Kidney epithelial cell (primary cell): ENCODE measurements around the gene PDCD5. TPM values are rescaled to one million over a fixed set of nuclear protein-coding genes. Genes with fewer than 3 reads are reported as not detected.
A peak's percentile ranks its signal among the peaks of the same experiment; 100 is the strongest.
"Not testable (repeated sequence)": the region's sequence is repeated elsewhere in the genome, so short reads cannot be mapped to it uniquely, and the experiment has no call there.

Source experiments
- DNase-seq: peaks from one replicate; pipeline ENCODE4 v3.0.0-alpha.2; 2010; ENCODE audit warnings: low read depth
- H3K27me3 ChIP-seq: 2 replicates; pipeline ENCODE4 v1.6.0; 2011; ENCODE audit warnings: low read length; ENCODE audit not compliant: control insufficient read depth, insufficient read depth
- H3K36me3 ChIP-seq: 2 replicates; pipeline ENCODE4 v1.5.1; 2011; ENCODE audit warnings: low read length; ENCODE audit not compliant: control insufficient read depth, insufficient read depth
- H3K4me3 ChIP-seq: 2 replicates; pipeline ENCODE4 v1.5.1; 2011; ENCODE audit warnings: low read depth, mild to moderate bottlenecking, control low read depth, low read length
- total RNA-seq: library from RNA; depleted of rRNA; stranded (reverse); fragments of >200 nt; gene quantifications from 2 replicates; pipeline ENCODE4 v1.2.3, GENCODE V29; 2015
- TF ChIP-seq, protein P1 (sequence below): IDR thresholded peaks from 2 replicates; pipeline ENCODE4 v1.5.1; 2011; ENCODE audit warnings: mild to moderate bottlenecking, moderate library complexity, low read length, control low read depth, inconsistent platforms; ENCODE audit not compliant: insufficient read depth, poor library complexity, severe bottlenecking

Gene PDCD5
- total RNA-seq, 1 donor from 2014 or later, result 246 TPM

DNA sequence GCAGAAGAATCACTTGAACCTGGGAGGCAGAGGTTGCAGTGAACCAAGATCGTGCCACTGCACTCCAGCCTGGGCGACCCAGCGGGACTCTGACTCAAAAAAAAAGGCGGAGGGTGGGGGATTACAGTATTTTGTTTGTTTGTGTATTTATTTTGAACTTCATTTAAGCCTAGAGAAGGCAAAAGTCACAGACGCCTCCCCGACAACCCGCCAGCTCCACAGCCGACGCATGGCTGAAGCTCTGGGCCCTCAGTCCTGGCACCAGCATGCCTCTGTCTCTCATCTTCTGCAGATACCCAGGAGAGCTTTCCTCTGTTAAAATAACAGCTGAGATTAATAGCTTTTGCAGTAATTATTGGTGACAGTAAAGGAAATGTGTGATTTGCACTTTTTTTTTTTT, 17.2 kb upstream of the PDCD5 start:
- TF ChIP-seq, protein P1, sequence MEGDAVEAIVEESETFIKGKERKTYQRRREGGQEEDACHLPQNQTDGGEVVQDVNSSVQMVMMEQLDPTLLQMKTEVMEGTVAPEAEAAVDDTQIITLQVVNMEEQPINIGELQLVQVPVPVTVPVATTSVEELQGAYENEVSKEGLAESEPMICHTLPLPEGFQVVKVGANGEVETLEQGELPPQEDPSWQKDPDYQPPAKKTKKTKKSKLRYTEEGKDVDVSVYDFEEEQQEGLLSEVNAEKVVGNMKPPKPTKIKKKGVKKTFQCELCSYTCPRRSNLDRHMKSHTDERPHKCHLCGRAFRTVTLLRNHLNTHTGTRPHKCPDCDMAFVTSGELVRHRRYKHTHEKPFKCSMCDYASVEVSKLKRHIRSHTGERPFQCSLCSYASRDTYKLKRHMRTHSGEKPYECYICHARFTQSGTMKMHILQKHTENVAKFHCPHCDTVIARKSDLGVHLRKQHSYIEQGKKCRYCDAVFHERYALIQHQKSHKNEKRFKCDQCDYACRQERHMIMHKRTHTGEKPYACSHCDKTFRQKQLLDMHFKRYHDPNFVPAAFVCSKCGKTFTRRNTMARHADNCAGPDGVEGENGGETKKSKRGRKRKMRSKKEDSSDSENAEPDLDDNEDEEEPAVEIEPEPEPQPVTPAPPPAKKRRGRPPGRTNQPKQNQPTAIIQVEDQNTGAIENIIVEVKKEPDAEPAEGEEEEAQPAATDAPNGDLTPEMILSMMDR, result no peak
- H3K27me3 ChIP-seq, result no peaks in the 10 kb centered on the region

DNA sequence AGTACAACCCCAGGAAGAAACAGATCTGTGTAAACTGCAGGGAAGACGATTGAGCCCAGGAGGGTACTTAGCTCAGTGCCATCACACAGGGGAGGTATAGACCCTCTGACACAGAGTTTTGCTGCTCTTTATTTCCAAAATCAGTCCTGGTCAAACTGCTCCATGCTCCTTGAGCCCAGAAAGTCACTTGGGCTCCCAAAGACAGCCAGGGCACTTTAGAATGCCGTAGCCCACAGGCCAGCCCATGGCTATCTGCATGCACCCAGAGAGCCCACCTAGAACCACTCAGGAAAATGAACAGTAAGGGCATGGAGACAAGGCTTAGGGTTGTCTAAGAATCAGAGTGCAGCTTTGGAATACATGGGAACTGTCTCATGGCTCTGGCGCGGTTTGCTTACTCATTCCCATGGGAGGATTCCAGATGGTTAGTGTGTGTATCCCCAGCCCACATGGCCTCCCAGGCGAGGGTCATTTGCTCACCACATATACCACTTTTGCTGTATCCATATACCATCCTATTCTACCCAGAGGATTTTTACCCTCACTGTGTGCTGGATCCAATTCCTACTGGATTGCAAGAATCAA, 14.7 kb upstream of the PDCD5 start:
- TF ChIP-seq, protein P1, result no peak
- DNase-seq, result no peak
- Histone ChIP-seq H3K27me3 (peaks cover 3% of the 10 kb centered on the region), H3K36me3 (no peaks in the 10 kb centered on the region), H3K4me3 (no peak overlapping the region)

More for the DNA sequence above, 17.2 kb upstream of the PDCD5 start:
- no peak overlapping the region for H3K4me3 ChIP-seq
- H3K36me3 ChIP-seq, result no peaks in the 10 kb centered on the region
- no peak for DNase-seq

DNA sequence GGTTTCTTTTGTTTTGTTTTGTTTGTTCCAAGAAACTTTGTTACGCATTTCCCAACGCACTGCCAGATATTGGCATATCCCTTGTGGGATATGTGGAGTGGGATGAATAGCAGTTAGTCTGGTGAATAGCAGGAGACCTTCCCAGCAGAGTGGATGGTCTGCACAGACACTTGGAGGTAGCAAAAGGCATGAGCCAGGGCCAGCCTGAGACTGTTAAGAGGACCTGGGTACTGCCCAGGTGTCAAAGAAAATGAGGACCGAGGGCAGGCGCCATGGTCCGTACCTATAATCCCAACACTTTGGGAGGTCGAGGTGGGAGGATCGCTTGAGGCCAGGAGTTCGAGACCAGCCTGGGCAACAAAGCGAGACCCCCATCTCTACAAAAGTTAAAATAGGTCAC, 13.5 kb upstream of the PDCD5 start:
- TF ChIP-seq, protein P1, result no peak
- no peaks in the 10 kb centered on the region for H3K36me3 ChIP-seq
- no peak overlapping the region for H3K4me3 ChIP-seq
- DNase-seq, result no peak
- H3K27me3 ChIP-seq, result peaks cover 4% of the 10 kb centered on the region

DNA sequence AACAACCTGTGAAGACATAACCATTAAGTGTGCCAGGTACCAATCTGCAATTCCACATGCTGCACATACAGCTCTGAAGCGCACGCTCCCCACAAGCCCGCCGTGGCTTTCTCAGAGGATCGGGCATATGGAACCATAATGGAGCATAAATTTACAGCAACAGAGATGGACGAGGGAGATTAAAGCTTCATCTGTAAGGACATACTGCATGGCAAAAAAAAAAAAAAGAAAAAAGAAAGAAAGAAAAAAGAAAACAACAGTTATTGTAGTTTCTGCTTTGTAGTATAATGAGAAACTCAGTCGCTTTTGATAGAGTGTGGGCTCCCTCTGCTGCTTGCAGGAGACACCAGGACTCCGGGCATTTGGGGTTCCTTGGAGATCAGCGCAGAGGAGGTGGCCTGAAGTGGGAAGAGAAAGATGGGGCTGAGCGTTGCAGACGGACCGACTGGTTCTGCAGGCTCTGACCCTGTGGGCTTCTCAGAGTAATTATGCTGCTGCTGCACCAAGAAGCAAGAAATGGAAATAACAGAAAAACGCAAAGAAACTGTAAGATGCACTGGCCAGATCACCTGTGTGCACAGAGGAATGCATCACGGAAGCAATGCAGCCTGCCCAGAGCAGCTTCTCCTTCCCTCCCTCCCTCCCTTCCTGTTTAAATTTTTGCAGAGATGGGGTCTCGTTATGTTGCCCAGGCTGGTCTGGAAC, 10.8 kb upstream of the PDCD5 start:
- H3K27me3 ChIP-seq, result peaks cover 4% of the 10 kb centered on the region
- TF ChIP-seq, protein P1, result peak; percentile 65
- no peaks in the 10 kb centered on the region for H3K36me3 ChIP-seq
- no peak overlapping the region for H3K4me3 ChIP-seq
- no peak for DNase-seq

DNA sequence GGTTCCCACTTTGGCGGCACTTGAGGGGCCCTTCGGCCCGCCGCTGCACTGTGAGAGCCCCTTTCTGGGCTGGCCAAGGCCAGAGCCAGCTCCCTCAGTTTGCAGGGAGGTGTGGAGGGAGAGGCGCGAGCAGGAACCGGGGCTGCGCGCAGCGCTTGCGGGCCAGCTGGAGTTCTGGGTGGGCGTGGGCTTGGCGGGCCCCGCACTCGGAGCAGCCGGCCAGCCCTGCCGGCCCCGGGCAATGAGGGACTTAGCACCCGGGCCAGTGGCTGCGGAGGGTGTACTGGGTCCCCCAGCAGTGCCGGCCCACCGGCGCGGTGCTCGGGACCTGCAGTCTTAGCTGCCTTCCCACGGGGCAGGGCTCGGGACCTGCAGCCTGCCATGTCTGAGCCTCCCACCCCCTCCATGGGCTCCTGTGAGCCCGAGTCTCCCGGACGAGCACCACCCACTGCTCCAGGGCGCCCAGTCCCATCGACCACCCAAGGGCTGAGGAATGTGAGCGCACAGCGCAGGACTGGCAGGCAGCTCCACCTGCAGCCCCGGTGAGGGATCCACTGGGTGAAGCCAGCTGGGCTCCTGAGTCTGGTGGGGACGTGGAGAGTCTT, 9.4 kb upstream of the PDCD5 start:
- DNase-seq, H3K4me3 ChIP-seq, H3K27me3 ChIP-seq, H3K36me3 ChIP-seq: not testable (repeated sequence)

DNA sequence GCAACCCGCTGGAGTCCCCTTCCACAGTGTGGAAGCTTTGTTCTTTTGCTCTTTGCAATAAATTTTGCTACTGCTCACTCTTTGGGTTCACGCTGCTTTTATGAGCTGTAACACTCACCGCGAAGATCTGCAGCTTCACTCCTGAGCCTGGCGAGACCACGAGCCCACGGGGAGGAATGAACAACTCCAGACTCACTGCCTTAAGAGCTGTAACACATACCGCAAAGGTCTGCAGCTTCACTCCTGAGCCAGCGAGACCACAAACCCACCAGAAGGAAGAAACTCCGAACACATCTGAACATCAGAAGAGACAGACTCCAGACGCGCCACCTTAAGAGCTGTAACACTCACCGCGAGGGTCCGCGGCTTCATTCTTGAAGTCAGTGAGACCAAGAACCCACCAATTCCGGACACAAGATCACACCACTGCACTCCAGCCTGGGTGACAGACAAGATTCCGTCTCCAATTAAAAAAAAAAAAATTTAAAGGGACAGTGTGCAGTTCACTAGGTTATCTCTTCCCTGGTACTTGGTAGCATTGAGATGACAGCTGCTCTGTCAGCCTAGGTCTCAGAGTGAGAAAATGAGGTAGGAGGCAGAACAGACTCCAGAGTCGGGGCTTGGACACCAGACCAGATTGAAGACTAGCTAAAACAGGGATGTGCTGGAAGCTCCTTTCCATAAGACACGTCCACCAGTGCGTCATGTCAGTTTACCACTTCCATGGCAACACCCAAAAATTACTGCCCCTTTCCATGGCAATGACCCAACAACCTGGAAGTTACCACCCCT, 8.1 kb upstream of the PDCD5 start:
- H3K27me3 ChIP-seq, H3K4me3 ChIP-seq, DNase-seq, H3K36me3 ChIP-seq: not testable (repeated sequence)
